Stimulated activated CD8-positive, alpha-beta memory T cell treated with anti-CD3 and anti-CD28 coated beads, Interleukin-4, amount 100 ng/mL, for 1 hour (primary cell): ENCODE data around the gene USP34.

Experiments used
- DNase-seq, 2 donors: peaks; one replicate each; pipeline ENCODE4 v3.0.0-alpha.2; 2020; ENCODE audit warnings: low read depth in 2 of 2, low spot score in 1 of 2

The USP34 gene

GRCh38 chr2:61378281-61378680 is 92.6 kb downstream of the USP34 start:
- no peak for DNase-seq

DNA sequence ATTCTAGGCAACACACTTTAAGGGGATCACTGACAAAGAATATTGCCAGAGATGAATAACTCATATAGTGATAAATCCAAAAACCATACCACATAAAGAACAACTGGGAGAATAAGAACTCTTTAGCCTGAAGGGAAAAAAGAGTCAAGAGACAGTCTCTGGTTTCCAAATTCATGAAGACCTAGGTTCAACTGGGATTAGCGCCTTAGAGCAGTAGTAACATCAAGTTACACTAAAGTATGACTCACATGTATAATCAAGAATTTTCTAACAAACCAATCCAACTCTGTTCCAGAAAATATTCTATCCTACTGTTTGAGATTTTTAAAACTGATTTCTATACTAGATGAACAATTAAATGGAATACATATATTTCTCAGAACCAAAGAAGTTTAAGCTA is 93.8 kb downstream of the USP34 start:
- no peak for DNase-seq

- no peak for DNase-seq
Measured at GRCh38 chr2:61376211-61376610, 94.7 kb downstream of the USP34 start.

GRCh38 chr2:61371027-61371426 is 99.9 kb downstream of the USP34 start:
- DNase-seq, result no peak

- no peak for DNase-seq
Measured at GRCh38 chr2:61368687-61369665, 101.9 kb downstream of the USP34 start.

DNA sequence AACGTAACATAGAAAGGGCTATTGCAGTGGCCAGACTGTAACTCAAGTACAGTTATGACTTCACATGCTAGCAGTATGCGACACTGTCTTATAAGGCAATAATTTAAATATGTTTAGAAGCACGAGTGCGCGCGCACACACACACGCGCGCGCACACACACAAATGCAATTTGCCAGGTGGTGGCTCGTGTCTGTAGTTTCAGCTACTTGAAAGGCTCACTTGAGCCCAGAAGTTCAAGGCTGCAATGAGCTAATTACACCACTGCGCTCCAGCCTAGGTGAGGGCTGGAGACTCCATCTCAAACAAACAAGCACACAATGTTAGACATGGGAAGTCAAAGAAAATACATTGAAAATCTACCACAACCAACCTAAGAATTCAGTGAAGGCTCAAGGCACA is 103.7 kb downstream of the USP34 start:
- DNase-seq, result no peak

DNA sequence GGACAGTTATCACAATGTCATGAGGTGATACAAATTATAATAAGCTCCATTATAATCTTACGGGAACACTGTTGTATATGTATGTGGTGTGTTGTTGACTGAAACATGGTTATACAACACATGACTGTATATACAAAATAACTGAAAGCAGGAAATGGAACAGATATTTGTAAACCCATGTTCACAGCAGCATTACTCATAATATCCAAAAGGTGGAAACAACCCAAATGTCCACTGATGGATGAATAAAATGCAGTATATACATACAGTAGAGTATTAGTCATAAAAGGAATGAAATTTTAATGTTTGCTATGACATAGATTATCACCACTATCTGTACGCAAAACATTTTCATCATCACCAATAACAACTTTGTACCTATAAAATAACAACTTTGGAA is 107.3 kb downstream of the USP34 start:
- DNase-seq, result no peak

GRCh38 chr2:61362873-61363272 is 108.0 kb downstream of the USP34 start:
- DNase-seq, result no peak

- DNase-seq, result no peak
Measured at GRCh38 chr2:61361068-61361467, 109.8 kb downstream of the USP34 start.

GRCh38 chr2:61359058-61359457 is 111.8 kb downstream of the USP34 start:
- no peak for DNase-seq

- DNase-seq, result no peak
Measured at GRCh38 chr2:61357681-61358080, 113.2 kb downstream of the USP34 start.

- DNase-seq, result no peak
Measured at GRCh38 chr2:61356958-61357350, 113.9 kb downstream of the USP34 start.

GRCh38 chr2:61356261-61356957 is 114.5 kb downstream of the USP34 start:
- DNase-seq, result no peak

DNA sequence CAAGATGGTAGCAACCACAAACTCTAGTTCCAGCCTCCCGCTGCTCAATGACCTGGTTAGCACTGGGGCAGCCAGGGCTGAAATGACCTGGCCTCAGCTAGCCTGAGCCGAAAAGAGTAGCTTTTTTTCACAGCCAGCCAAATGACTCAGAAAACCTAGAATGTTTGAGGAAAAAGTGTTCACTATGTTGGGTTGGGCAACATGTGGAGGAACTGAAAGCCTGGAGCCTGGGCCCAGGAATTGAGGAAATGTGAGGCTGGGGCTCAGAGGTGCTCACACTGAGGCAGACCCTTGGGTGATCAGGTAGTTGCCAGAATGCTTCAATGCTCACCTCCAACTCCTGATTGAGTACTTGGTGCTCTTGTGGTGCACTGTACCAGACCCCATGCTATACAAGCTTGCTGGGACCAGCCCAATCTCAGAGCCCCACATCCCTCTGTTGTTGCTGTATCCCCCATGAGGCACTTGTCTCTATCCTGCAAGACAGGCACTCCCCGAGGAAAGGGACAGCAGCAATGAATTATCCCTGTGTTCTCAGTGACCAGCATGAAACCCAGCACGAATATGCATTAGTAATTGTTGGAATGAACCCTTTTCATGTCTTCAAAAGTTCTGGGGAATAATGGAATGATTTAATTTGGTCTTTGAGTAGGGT is 116.2 kb downstream of the USP34 start:
- DNase-seq, result no peak

DNA sequence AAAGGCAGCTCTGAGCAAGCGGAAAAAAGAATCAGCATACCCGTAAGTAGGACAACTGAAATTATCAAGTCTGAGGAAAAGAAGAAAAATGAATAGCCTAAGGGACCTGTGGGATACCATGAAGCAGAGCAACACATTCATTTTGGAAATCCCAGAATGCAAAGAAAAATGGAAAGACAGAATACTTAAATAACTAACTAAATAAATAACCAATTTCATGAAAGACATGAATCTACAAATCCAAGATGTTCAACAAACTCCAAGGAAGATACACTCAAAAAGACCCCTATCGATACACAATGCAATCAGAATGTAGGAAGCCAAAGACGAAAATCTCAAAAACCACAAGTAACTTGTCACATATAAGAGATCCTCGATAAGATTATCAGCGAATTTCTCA is 117.0 kb downstream of the USP34 start:
- no peak for DNase-seq

DNA sequence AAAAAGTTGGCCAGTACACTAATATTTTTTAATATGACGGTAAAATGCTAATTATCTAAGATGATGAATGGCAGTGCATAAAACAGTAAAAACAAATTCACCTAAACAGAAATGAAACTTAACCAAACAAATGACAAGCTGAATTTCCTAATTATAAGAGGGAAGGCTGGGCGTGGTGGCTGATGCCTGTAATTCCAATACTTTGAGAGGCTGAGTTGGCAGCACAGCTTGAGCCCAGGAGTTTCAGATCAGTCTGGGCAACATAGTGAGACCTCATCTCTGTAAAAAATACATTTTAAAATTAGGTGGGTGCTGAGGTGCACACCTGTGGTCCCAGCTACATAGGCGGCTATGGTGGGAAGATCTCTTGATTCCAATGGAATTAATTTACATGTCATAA is 120.1 kb downstream of the USP34 start:
- DNase-seq, result no peak

- no peak for DNase-seq
Measured at GRCh38 chr2:61343141-61343540, 127.7 kb downstream of the USP34 start.

DNA sequence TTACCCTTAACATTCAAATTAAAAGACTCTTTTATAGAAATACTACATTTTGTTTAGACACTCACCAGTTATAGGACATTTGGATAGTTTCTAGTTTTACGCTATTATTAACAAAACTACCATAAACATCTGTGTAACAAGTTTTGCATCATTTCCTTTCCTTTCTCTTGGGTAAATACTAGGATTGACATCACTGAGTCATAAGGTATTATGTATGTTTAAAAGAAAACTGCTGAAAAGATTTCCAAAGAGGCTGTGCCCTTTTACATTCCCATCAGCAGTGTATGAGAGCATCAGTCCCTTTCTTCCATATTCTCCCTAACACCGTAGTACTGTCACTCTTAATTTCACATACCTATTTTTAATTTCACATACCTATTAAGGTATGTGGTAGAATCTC is 130.6 kb downstream of the USP34 start:
- DNase-seq, result no peak

GRCh38 chr2:61338447-61338846 is 132.4 kb downstream of the USP34 start:
- no peak for DNase-seq

- no peak for DNase-seq
Measured at GRCh38 chr2:61335187-61335586, 135.7 kb downstream of the USP34 start.

DNA sequence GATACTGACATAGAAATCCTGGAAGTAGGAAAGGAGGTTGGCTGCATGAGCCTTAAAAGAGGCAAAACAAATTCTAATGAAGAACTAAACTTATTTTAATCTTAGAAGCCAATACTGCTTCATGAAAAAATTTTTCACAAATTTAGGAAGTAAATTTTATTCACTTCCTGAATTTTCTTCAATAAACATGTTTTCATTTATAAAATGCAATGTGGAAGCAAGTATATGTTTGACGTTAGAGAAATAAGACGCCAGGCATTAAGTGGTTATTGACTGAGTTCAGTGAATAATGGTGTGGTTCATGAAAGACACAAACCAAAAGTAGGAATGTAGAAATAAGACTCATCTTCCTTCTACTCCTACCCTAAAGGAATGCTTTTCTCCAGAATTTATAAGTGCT is 136.4 kb downstream of the USP34 start:
- DNase-seq, result no peak

DNA sequence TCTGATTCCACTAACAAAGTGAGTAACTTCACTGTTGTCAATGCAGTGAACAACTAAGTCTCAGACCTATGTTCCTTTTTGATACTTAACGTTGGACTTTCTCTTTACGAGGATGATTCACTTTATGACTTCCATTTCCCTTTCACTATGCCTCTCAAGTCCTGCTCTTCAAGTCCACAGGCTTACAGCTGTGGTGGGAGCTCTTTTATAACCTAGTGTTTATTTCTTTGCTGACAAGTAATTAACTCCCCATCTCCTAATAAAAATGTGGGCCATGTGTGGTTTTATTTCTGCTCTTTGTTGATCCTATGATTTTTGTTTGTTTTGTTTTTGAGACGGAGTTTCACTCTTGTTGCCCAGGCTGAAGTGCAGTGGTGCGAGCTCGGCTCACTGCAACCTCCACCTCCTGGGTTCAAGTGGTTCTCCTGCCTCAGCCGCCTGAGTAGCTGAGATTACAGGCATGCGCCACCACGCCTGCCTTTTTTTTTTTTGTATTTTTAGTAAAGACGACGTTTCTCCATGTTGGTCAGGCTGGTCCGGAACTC is 142.1 kb downstream of the USP34 start:
- no peak for DNase-seq
